ENCODE measurements around the gene TBC1D2B.

TBC1D2B gene

GRCh38 chr15:78073046-78073787, 4.3 kb downstream of the TBC1D2B start:
- no peak overlapping the region for H2BK5ac ChIP-seq (ENCODE audit: low read depth, low read length, poor library complexity)
- H3K79me1 ChIP-seq (ENCODE audit: low read length): peaks cover 11% of the 10 kb centered on the region
- no peak overlapping the region for H3K23ac ChIP-seq (ENCODE audit: low read length)
- peaks cover 11 to 25% of the 10 kb centered on the region in 2 experiments for H3K4me1 ChIP-seq (ENCODE audit: control insufficient read depth in 1 of 2, insufficient read depth in 2 of 2, low read length in 2 of 2)
- no peak overlapping the region for H3K9ac ChIP-seq (ENCODE audit: low read length)
- no peak for DNase-seq
- H3K4me3 ChIP-seq (ENCODE audit: low read depth, low read length): no peak overlapping the region
- no peaks in the 10 kb centered on the region for H3K9me3 ChIP-seq (ENCODE audit: insufficient read depth, low read depth, low read length)
- no peak overlapping the region for H2AFZ ChIP-seq (ENCODE audit: insufficient read depth, low read length, poor library complexity)
- no peak overlapping the region for H3K14ac ChIP-seq (ENCODE audit: low read length)
- no CpG with 5 or more reads among the region's 5 CpGs for WGBS (ENCODE audit: extremely low coverage, insufficient coverage, insufficient read length)
- no peaks in the 10 kb centered on the region for H3K27me3 ChIP-seq (ENCODE audit: insufficient read depth, low read length)
- H2BK120ac ChIP-seq (ENCODE audit: insufficient read depth, low read length, poor library complexity): no peak overlapping the region
- no peaks in the 10 kb centered on the region for H3K36me3 ChIP-seq (ENCODE audit: control insufficient read depth in 1 of 2, insufficient read depth in 2 of 2, low read length in 2 of 2)
- H4K8ac ChIP-seq (ENCODE audit: low read depth, low read length): no peak overlapping the region
- no peak overlapping the region for H3K4me2 ChIP-seq (ENCODE audit: low read length)
- H2AK5ac ChIP-seq (ENCODE audit: low read length): no peak overlapping the region
- H3K27ac ChIP-seq (ENCODE audit: low read depth, low read length): no peak overlapping the region
- H3K18ac ChIP-seq (ENCODE audit: low read length): no peak overlapping the region
- no peak overlapping the region for H2BK12ac ChIP-seq (ENCODE audit: low read length)
- no peak overlapping the region for H4K12ac ChIP-seq (ENCODE audit: low read depth, low read length)
- peaks cover 7% of the 10 kb centered on the region for H3K79me2 ChIP-seq (ENCODE audit: control insufficient read depth, insufficient read depth, low read length, poor library complexity)
- no peak overlapping the region for H3K4ac ChIP-seq (ENCODE audit: low read depth, low read length)
- H4K91ac ChIP-seq (ENCODE audit: low read depth, low read length): no peak overlapping the region

DNA sequence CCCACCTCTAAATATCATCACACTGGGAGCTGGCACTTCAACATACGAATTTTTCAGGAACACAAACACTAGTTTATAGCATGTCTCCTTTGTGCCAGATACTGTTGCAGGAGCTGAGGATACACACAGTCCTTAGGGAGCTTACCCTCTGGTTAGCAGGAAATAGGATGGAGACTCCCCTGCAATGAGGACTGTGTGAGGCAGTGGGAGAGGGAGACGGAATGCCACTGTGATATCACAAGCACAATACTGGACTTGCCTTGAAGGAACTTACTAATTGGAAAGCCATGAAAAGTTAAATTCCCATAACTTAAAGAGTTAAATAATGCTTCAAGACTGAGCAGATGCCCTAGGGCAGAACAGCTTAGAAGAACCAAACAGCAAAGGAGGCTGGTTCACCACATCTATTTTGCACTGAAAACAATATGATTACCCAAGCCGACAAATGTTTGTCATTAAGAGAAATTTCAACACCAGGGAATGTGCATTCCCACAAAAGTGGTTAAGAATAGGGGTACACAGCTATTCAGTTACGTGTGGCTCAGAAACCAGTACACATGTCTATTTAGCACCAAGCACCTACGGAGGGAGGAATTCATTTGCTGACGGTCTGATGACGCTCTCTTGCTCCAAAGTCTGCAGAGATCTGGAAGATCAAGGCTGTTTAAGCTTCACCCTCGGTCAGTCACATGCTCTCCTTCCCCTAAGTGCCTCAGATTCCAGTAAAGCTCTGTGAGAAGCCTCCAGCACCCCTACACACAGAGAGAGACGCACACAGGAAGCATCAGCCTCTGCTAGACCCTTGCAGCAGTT, 5.2 kb downstream of the TBC1D2B start:
- Histone ChIP-seq H4K91ac (ENCODE audit: low read depth, low read length) (no peak overlapping the region), H3K9me3 (ENCODE audit: insufficient read depth, low read depth, low read length) (no peaks in the 10 kb centered on the region), H3K14ac (ENCODE audit: low read length) (no peak overlapping the region), H4K12ac (ENCODE audit: low read depth, low read length) (no peak overlapping the region), H3K27ac (ENCODE audit: low read depth, low read length) (peak overlapping the region; percentile 18), H4K8ac (ENCODE audit: low read depth, low read length) (no peak overlapping the region), H3K4me2 (ENCODE audit: low read length) (no peak overlapping the region), H2AFZ (ENCODE audit: insufficient read depth, low read length, poor library complexity) (no peak overlapping the region), H3K23ac (ENCODE audit: low read length) (no peak overlapping the region), H3K4me1 (ENCODE audit: control insufficient read depth in 1 of 2, insufficient read depth in 2 of 2, low read length in 2 of 2) (peaks cover 14 to 29% of the 10 kb centered on the region in 2 experiments), H2BK12ac (ENCODE audit: low read length) (no peak overlapping the region), H2BK5ac (ENCODE audit: low read depth, low read length, poor library complexity) (no peak overlapping the region), H3K79me2 (ENCODE audit: control insufficient read depth, insufficient read depth, low read length, poor library complexity) (peaks cover 6% of the 10 kb centered on the region), H3K4me3 (ENCODE audit: low read depth, low read length) (no peak overlapping the region), H3K27me3 (ENCODE audit: insufficient read depth, low read length) (no peaks in the 10 kb centered on the region), H3K9ac (ENCODE audit: low read length) (no peak overlapping the region), H3K79me1 (ENCODE audit: low read length) (peaks cover 10% of the 10 kb centered on the region), H3K4ac (ENCODE audit: low read depth, low read length) (no peak overlapping the region), H2BK120ac (ENCODE audit: insufficient read depth, low read length, poor library complexity) (no peak overlapping the region), H3K18ac (ENCODE audit: low read length) (no peak overlapping the region), H3K36me3 (ENCODE audit: control insufficient read depth in 1 of 2, insufficient read depth in 2 of 2, low read length in 2 of 2) (no peaks in the 10 kb centered on the region), H2AK5ac (ENCODE audit: low read length) (no peak overlapping the region)
- no CpG with 5 or more reads among the region's 9 CpGs for WGBS (ENCODE audit: extremely low coverage, insufficient coverage, insufficient read length)
- peak in 1 of 2 donors; percentile 61 for DNase-seq

GRCh38 chr15:78071383-78071782, 6.1 kb downstream of the TBC1D2B start:
- Histone ChIP-seq H3K27me3 (ENCODE audit: insufficient read depth, low read length) (no peaks in the 10 kb centered on the region), H3K4me1 (ENCODE audit: control insufficient read depth in 1 of 2, insufficient read depth in 2 of 2, low read length in 2 of 2) (peaks cover 14 to 28% of the 10 kb centered on the region in 2 experiments), H4K8ac (ENCODE audit: low read depth, low read length) (no peak overlapping the region), H3K9ac (ENCODE audit: low read length) (no peak overlapping the region), H3K36me3 (ENCODE audit: control insufficient read depth in 1 of 2, insufficient read depth in 2 of 2, low read length in 2 of 2) (no peaks in the 10 kb centered on the region), H2AFZ (ENCODE audit: insufficient read depth, low read length, poor library complexity) (no peak overlapping the region), H3K27ac (ENCODE audit: low read depth, low read length) (no peak overlapping the region), H3K9me3 (ENCODE audit: insufficient read depth, low read depth, low read length) (no peaks in the 10 kb centered on the region), H3K18ac (ENCODE audit: low read length) (no peak overlapping the region), H3K23ac (ENCODE audit: low read length) (no peak overlapping the region), H3K4me2 (ENCODE audit: low read length) (no peak overlapping the region), H3K79me2 (ENCODE audit: control insufficient read depth, insufficient read depth, low read length, poor library complexity) (no peaks in the 10 kb centered on the region), H3K79me1 (ENCODE audit: low read length) (peaks cover 4% of the 10 kb centered on the region), H4K91ac (ENCODE audit: low read depth, low read length) (no peak overlapping the region), H3K14ac (ENCODE audit: low read length) (no peak overlapping the region), H2BK120ac (ENCODE audit: insufficient read depth, low read length, poor library complexity) (no peak overlapping the region), H3K4ac (ENCODE audit: low read depth, low read length) (no peak overlapping the region), H4K12ac (ENCODE audit: low read depth, low read length) (no peak overlapping the region), H2BK5ac (ENCODE audit: low read depth, low read length, poor library complexity) (no peak overlapping the region), H3K4me3 (ENCODE audit: low read depth, low read length) (no peak overlapping the region), H2BK12ac (ENCODE audit: low read length) (no peak overlapping the region), H2AK5ac (ENCODE audit: low read length) (no peak overlapping the region)
- WGBS (ENCODE audit: extremely low coverage, insufficient coverage, insufficient read length): no CpG with 5 or more reads among the region's 2 CpGs
- DNase-seq: no peak

GRCh38 chr15:78070049-78070700, 7.3 kb downstream of the TBC1D2B start:
- H2BK120ac ChIP-seq (ENCODE audit: insufficient read depth, low read length, poor library complexity): no peak overlapping the region
- no peak overlapping the region for H3K4ac ChIP-seq (ENCODE audit: low read depth, low read length)
- H3K36me3 ChIP-seq (ENCODE audit: control insufficient read depth in 1 of 2, insufficient read depth in 2 of 2, low read length in 2 of 2): no peaks in the 10 kb centered on the region
- H2AFZ ChIP-seq (ENCODE audit: insufficient read depth, low read length, poor library complexity): no peak overlapping the region
- no peak overlapping the region for H2BK12ac ChIP-seq (ENCODE audit: low read length)
- H3K9me3 ChIP-seq (ENCODE audit: insufficient read depth, low read depth, low read length): no peaks in the 10 kb centered on the region
- H3K79me2 ChIP-seq (ENCODE audit: control insufficient read depth, insufficient read depth, low read length, poor library complexity): no peaks in the 10 kb centered on the region
- H3K4me2 ChIP-seq (ENCODE audit: low read length): no peak overlapping the region
- peak overlapping the region; percentile 15 for H4K8ac ChIP-seq (ENCODE audit: low read depth, low read length)
- H4K91ac ChIP-seq (ENCODE audit: low read depth, low read length): no peak overlapping the region
- no peak overlapping the region for H2BK5ac ChIP-seq (ENCODE audit: low read depth, low read length, poor library complexity)
- H3K14ac ChIP-seq (ENCODE audit: low read length): no peak overlapping the region
- no peak overlapping the region for H3K4me3 ChIP-seq (ENCODE audit: low read depth, low read length)
- H3K27ac ChIP-seq (ENCODE audit: low read depth, low read length): no peak overlapping the region
- H3K79me1 ChIP-seq (ENCODE audit: low read length): no peaks in the 10 kb centered on the region
- H3K27me3 ChIP-seq (ENCODE audit: insufficient read depth, low read length): no peaks in the 10 kb centered on the region
- no peak overlapping the region for H3K23ac ChIP-seq (ENCODE audit: low read length)
- H3K4me1 ChIP-seq (ENCODE audit: control insufficient read depth in 1 of 2, insufficient read depth in 2 of 2, low read length in 2 of 2): peaks cover 9 to 25% of the 10 kb centered on the region in 2 experiments
- no CpG with 5 or more reads among the region's 4 CpGs for WGBS (ENCODE audit: extremely low coverage, insufficient coverage, insufficient read length)
- H3K9ac ChIP-seq (ENCODE audit: low read length): no peak overlapping the region
- H4K12ac ChIP-seq (ENCODE audit: low read depth, low read length): no peak overlapping the region
- no peak overlapping the region for H2AK5ac ChIP-seq (ENCODE audit: low read length)
- DNase-seq: no peak
- peak overlapping the region; percentile 42 for H3K18ac ChIP-seq (ENCODE audit: low read length)

Measured in trophoblast cell (in vitro differentiated cells and primary cell).